Right atrium auricular region (tissue), 2 donors: ENCODE results near the gene FAM83F. TPM values are rescaled to one million over a fixed set of nuclear protein-coding genes. Genes with fewer than 3 reads are reported as not detected.

ENCODE experiments used
- DNase-seq: peaks from one replicate; pipeline ENCODE4 v3.0.0-alpha.2; 2019; ENCODE audit warnings: low spot score
- H3K27ac ChIP-seq, 2 donors: fragments of 200-600 bp; sonication (generic); 1 replicate in 1 of 2; 2 replicates in 1 of 2; pipeline ENCODE4 v1.5.1; 2016 to 2019
- H3K27me3 ChIP-seq, 2 donors: fragments of 200-600 bp; sonication (generic); one replicate each; pipeline versions ENCODE4 v1.5.1 to v1.6.0; 2017 to 2019
- H3K36me3 ChIP-seq: fragments of 200-600 bp; sonication (generic); one replicate; pipeline ENCODE4 v1.5.1; 2016
- H3K4me1 ChIP-seq, 2 donors: fragments of 200-600 bp; sonication (generic); one replicate each; pipeline versions ENCODE4 v1.5.1 to v1.6.0; 2017 to 2019
- H3K4me3 ChIP-seq, 2 donors: fragments of 200-600 bp; sonication (generic); 1 replicate in 1 of 2; 2 replicates in 1 of 2; pipeline ENCODE4 v1.5.1; 2017 to 2019; ENCODE audit warnings: mild to moderate bottlenecking in 1 of 2, moderate library complexity in 1 of 2
- H3K9me3 ChIP-seq, 2 donors: fragments of 200-600 bp; sonication (generic); one replicate each; pipeline ENCODE4 v1.5.1; 2019
- total RNA-seq, 2 donors: library from RNA; depleted of rRNA; stranded (reverse); fragments of >200 nt; gene quantifications; one replicate each; pipeline ENCODE4 v1.1.0, GENCODE V29; 2016
- TF ChIP-seq, protein P1 (sequence below), 2 donors: fragments of 200-600 bp; sonication (generic); IDR thresholded peaks; one replicate each; pipeline ENCODE4 v1.5.1; 2019; ENCODE audit warnings: antibody characterized with exemption in 2 of 2

The FAM83F gene
- total RNA-seq, 2 donors from 2014 or later, result 4.4 to 4.6 TPM

- DNase-seq, result no peak
- H3K9me3 ChIP-seq, result no peaks in the 10 kb centered on the region
- H3K4me1 ChIP-seq, result peaks cover 0 to 26% of the 10 kb centered on the region in 2 donors
- no peaks in the 10 kb centered on the region for H3K27me3 ChIP-seq
- no peaks in the 10 kb centered on the region for H3K36me3 ChIP-seq
- TF ChIP-seq, protein P1, sequence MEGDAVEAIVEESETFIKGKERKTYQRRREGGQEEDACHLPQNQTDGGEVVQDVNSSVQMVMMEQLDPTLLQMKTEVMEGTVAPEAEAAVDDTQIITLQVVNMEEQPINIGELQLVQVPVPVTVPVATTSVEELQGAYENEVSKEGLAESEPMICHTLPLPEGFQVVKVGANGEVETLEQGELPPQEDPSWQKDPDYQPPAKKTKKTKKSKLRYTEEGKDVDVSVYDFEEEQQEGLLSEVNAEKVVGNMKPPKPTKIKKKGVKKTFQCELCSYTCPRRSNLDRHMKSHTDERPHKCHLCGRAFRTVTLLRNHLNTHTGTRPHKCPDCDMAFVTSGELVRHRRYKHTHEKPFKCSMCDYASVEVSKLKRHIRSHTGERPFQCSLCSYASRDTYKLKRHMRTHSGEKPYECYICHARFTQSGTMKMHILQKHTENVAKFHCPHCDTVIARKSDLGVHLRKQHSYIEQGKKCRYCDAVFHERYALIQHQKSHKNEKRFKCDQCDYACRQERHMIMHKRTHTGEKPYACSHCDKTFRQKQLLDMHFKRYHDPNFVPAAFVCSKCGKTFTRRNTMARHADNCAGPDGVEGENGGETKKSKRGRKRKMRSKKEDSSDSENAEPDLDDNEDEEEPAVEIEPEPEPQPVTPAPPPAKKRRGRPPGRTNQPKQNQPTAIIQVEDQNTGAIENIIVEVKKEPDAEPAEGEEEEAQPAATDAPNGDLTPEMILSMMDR (IDR thresholded peaks at IDR 0.05), result no peak
- no peak overlapping the region for H3K4me3 ChIP-seq
- no peak overlapping the region for H3K27ac ChIP-seq
Observed at GRCh38 chr22:39965748-39966147, 29.0 kb upstream of the FAM83F start.

DNA sequence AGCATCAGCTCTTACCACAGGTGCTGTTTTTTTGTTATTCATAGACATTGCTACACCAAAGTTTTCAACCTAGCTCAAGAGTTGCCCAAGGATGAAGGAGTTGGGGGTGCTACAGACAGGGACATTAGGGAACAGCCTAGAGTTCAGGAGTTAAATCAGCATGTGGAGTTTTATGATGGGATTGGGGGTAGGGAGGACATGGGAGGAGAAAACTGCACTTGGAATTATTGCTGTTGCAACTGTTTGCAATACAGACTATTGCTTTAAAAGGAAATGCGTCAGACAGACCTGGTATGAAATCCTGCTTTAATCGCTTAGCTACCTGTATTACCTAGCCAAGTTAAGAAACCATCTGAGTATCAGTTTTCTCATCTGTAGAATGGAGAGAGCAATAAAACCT, 28.3 kb upstream of the FAM83F start:
- H3K9me3 ChIP-seq, result no peaks in the 10 kb centered on the region

GRCh38 chr22:39967103-39967829, 27.5 kb upstream of the FAM83F start:
- no peak for DNase-seq
- H3K4me3 ChIP-seq, result no peak overlapping the region
- no peaks in the 10 kb centered on the region for H3K36me3 ChIP-seq
- H3K27me3 ChIP-seq, result no peaks in the 10 kb centered on the region
- H3K27ac ChIP-seq, result peak overlapping the region in 1 of 2 donors; percentile 76
- no peaks in the 10 kb centered on the region for H3K9me3 ChIP-seq
- H3K4me1 ChIP-seq, result peaks cover 0 to 26% of the 10 kb centered on the region in 2 donors
- TF ChIP-seq, protein P1 (IDR thresholded peaks at IDR 0.05), result no peak

More for the DNA sequence above, 28.3 kb upstream of the FAM83F start:
- TF ChIP-seq, protein P1 (IDR thresholded peaks at IDR 0.05), result no peak
- Histone ChIP-seq H3K4me1 (peaks cover 0 to 26% of the 10 kb centered on the region in 2 donors), H3K27me3 (no peaks in the 10 kb centered on the region), H3K27ac (no peak overlapping the region), H3K4me3 (no peak overlapping the region), H3K36me3 (no peaks in the 10 kb centered on the region)
- DNase-seq, result no peak

GRCh38 chr22:39967996-39968972, 26.5 kb upstream of the FAM83F start:
- peak; percentile 59 for DNase-seq
- Histone ChIP-seq H3K4me1 (peaks cover 0 to 26% of the 10 kb centered on the region in 2 donors), H3K9me3 (no peaks in the 10 kb centered on the region), H3K27ac (peak overlapping the region in 1 of 2 donors; percentile 76), H3K36me3 (no peaks in the 10 kb centered on the region), H3K27me3 (no peaks in the 10 kb centered on the region), H3K4me3 (no peak overlapping the region)
- TF ChIP-seq, protein P1 (IDR thresholded peaks at IDR 0.05), result no peak

DNA sequence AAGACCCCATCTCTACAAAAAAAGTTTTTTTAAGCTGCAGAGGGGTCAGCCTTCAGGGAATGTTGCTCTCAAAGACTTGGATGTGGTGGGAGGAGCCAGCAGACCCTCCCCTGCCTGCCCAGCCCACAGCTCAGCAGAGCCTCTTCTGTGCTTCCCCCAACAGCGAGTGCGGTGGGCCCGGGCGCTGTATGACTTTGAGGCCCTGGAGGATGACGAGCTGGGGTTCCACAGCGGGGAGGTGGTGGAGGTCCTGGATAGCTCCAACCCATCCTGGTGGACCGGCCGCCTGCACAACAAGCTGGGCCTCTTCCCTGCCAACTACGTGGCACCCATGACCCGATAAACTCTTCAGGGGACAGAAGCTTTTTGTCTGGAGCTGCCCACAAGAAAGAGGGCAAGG, 24.0 kb upstream of the FAM83F start:
- H3K27me3 ChIP-seq, result no peaks in the 10 kb centered on the region

More for the DNA sequence above, 24.0 kb upstream of the FAM83F start:
- DNase-seq, result no peak
- Histone ChIP-seq H3K27ac (no peak overlapping the region), H3K4me3 (no peak overlapping the region), H3K4me1 (peaks cover 0 to 26% of the 10 kb centered on the region in 2 donors), H3K36me3 (no peaks in the 10 kb centered on the region), H3K9me3 (no peaks in the 10 kb centered on the region)
- TF ChIP-seq, protein P1 (IDR thresholded peaks at IDR 0.05), result no peak
